GM23248 (cell line): ENCODE data around the gene AKAP6.

Experiments
- EZH2 ChIP-seq: fragments of 200-600 bp; sonication (generic); IDR thresholded peaks from 2 replicates; pipeline ENCODE4 v1.6.1; 2018; ENCODE audit warnings: antibody characterized with exemption, mild to moderate bottlenecking; ENCODE audit not compliant: insufficient read depth, poor library complexity, severe bottlenecking
- EZH2phosphoT487 ChIP-seq: fragments of 200-600 bp; sonication (generic); IDR thresholded peaks from 2 replicates; pipeline ENCODE4 v1.6.1; 2018; ENCODE audit warnings: antibody characterized with exemption, moderate library complexity, mild to moderate bottlenecking, low read depth; ENCODE audit not compliant: insufficient read depth

DNA sequence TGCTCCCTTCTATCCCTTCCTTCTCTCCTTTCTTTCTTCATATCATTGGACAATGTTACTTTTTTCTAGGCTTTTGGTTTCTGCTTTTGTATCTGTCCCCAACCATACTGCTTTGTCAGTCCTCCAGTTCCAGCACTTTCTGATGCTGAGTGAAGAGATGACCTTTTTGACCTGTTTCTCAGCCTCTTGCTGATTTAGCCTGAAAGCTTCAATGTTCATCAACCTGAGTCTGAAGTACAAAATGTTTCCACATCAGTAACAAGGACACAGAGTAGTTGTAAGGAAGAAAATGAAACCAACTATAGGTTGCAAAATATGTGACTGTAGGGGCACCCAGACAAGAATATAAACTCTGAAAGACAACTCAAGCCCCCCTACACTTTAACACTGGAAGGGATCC is 25.2 kb upstream of the AKAP6 start:
- no peak for TF ChIP-seq EZH2
- TF ChIP-seq EZH2phosphoT487 = no peak
